ENCODE data around the gene RNF187.

DNA sequence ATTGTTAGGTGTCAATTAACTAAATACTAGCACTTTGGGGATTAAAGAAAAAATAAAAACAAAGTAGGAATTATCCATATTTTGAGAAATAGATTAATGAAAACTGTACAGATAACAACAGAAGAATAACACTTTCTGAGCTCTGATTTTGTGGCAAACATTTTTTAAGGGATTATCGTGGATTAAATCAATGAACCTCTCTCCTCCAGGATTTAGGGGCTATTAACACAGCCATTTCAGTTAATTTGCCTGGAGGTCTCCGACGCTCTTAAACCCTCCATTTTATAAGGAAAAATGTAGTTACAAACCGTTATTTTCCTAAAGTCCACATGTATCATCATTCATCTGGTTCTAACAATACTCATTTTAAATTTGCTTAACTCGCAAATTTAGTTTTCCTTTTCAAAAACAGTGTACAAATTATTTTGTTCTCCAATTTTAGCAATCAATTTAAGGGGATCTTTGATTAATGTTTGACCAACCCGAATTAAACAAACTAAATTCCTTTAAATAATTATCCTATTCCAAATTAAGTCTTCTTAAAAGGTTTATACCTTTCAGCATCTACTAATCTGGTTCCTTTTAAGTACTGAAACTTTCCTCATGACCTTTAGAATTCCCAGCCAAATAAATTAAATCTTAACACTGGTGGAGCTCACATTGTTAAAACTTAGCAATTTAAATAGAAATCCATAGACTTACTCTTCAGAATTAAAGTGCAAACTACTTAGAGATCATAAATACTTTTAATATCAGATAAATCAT is 30.7 kb upstream of the RNF187 start:
- TF ChIP-seq JUNB (IDR thresholded peaks at IDR 0.05) (no peak), MYC (IDR thresholded peaks at IDR 0.05; ENCODE audit: borderline replicate concordance, low read length) (no peak), HOXB13 (CRISPR knock-in tag; IDR thresholded peaks at IDR 0.05; ENCODE audit: low read depth) (no peak), POLR2A (IDR thresholded peaks at IDR 0.05; ENCODE audit: low read length) (no peak), FOSL2 (IDR thresholded peaks at IDR 0.05) (no peak), FOSL2 (CRISPR knock-in tag; IDR thresholded peaks at IDR 0.05) (no peak), EP300 (IDR thresholded peaks at IDR 0.05) (no peak), RAD21 (conservative IDR thresholded peaks at IDR 0.05 in 1 of 2, IDR thresholded peaks at IDR 0.05 in 1 of 2) (no peak), JUN (IDR thresholded peaks at IDR 0.05) (no peak)
- TF ChIP-seq, protein P1, sequence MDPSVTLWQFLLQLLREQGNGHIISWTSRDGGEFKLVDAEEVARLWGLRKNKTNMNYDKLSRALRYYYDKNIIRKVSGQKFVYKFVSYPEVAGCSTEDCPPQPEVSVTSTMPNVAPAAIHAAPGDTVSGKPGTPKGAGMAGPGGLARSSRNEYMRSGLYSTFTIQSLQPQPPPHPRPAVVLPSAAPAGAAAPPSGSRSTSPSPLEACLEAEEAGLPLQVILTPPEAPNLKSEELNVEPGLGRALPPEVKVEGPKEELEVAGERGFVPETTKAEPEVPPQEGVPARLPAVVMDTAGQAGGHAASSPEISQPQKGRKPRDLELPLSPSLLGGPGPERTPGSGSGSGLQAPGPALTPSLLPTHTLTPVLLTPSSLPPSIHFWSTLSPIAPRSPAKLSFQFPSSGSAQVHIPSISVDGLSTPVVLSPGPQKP (IDR thresholded peaks at IDR 0.05; ENCODE audit: low read depth, low read length) = no peak

Data from A549 (cell line).